IPS DF 6.9 (cell line): Measurements from ENCODE around the gene CYTH1.
"Not testable (repeated sequence)": the region's sequence is repeated elsewhere in the genome, so short reads cannot be mapped to it uniquely, and the experiment has no call there.

Source experiments
- DNase-seq: peaks from one replicate; pipeline ENCODE4 v3.0.0-alpha.2; 2013; ENCODE audit warnings: low read depth, low spot score
- H3K27ac ChIP-seq: one replicate; pipeline ENCODE4 v1.5.1; 2013; ENCODE audit warnings: low read length, control low read depth
- H3K27me3 ChIP-seq: 2 replicates; pipeline ENCODE4 v1.6.1; 2013; ENCODE audit warnings: mild to moderate bottlenecking, low read length; ENCODE audit not compliant: control insufficient read depth, insufficient read depth
- H3K36me3 ChIP-seq: 2 replicates; pipeline ENCODE4 v1.6.1; 2013; ENCODE audit warnings: low read length; ENCODE audit not compliant: control insufficient read depth, insufficient read depth
- H3K4me1 ChIP-seq: 2 replicates; pipeline ENCODE4 v1.6.1; 2013; ENCODE audit warnings: low read length; ENCODE audit not compliant: control insufficient read depth, insufficient read depth
- H3K4me3 ChIP-seq: 2 replicates; pipeline ENCODE4 v1.5.1; 2013; ENCODE audit warnings: mild to moderate bottlenecking, low read length
- H3K9me3 ChIP-seq: 2 replicates; pipeline ENCODE4 v1.6.1; 2013; ENCODE audit warnings: low read length, inconsistent platforms; ENCODE audit not compliant: control insufficient read depth, insufficient read depth
- WGBS: extraction: QIAGEN DNeasy Blood & Tissue Kit; methylation state at CpG from one replicate; pipeline ENCODE4 v1.1.7; 2013; ENCODE audit warnings: mixed read lengths, missing lambda C conversion rate; ENCODE audit not compliant: insufficient read length, insufficient coverage; 5-methylcytosine and 5-hydroxymethylcytosine counted together

CYTH1 gene

GRCh38 chr17:78788451-78788850 is 6.4 kb upstream of the CYTH1 start:
- WGBS, result no CpG with 5 or more reads among the region's 7 CpGs
- Histone ChIP-seq H3K27me3 (no peaks in the 10 kb centered on the region), H3K4me3 (no peak overlapping the region), H3K36me3 (no peaks in the 10 kb centered on the region), H3K27ac (no peak overlapping the region), H3K9me3 (no peaks in the 10 kb centered on the region), H3K4me1 (no peaks in the 10 kb centered on the region)
- DNase-seq, result no peak

DNA sequence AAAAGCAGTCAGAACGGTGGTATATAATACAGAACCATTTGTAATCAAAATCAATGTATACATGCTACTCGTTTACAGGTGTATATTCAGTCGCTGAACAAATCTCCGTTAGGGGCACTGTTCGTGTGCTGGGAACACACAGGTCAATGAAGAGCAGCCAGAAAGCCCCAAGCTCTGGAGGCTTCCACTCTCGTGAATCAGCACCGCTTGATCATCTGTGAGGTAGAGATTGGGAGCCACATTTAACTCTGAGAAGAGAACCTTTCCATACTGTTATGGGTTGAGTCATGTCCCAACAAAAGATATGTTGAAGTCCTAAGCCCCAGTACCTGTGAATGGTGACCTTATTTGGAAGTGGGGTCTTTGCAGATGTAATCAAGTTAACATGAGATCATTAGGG is 5.4 kb upstream of the CYTH1 start:
- Histone ChIP-seq H3K27ac (no peak overlapping the region), H3K4me1 (no peaks in the 10 kb centered on the region), H3K27me3 (no peaks in the 10 kb centered on the region), H3K9me3 (no peaks in the 10 kb centered on the region), H3K4me3 (no peak overlapping the region), H3K36me3 (no peaks in the 10 kb centered on the region)
- DNase-seq, result no peak
- WGBS, result no CpG with 5 or more reads among the region's 7 CpGs

- H3K4me1 ChIP-seq, result no peaks in the 10 kb centered on the region
- H3K36me3 ChIP-seq, result peaks cover 4% of the 10 kb centered on the region; the same call in 1 of the 2 replicates
- no peaks in the 10 kb centered on the region for H3K27me3 ChIP-seq
- no peak for DNase-seq
- no peak overlapping the region for H3K27ac ChIP-seq
- no CpG with 5 or more reads among the region's 1 CpG for WGBS
- H3K4me3 ChIP-seq, result no peak overlapping the region
- H3K9me3 ChIP-seq, result no peaks in the 10 kb centered on the region
Measured at GRCh38 chr17:78785663-78786057, 3.6 kb upstream of the CYTH1 start.

DNA sequence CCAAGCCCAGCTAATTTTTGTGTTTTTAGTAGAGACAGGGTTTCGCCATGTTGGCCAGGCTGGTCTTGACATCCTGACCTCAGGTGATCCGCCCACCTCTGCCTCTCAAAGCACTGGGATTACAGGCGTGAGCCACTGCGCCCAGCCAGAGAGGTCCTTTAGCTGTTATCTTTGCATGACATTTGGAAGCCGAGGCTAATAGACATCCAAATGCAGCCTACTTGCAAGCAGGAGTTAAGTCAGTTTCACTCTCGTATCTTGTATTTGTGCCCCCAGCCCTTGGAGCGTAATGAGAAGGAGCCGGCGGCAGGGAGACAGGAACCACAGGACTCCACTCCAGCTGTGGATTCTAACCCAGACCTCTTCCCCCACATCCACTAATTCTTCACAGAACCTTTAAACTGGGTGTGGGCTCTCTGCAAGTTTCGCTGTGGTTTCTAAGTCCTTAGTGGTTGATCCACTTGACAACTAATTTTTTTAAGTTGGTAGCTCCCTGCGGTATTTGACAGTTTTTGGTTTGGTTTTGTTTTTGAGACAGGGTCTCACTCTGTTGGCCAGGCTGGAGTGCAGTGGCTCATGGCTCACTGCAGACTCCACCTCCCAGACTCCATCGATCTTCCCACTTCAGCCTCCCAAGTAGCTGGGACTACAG is 3.1 kb upstream of the CYTH1 start:
- Histone ChIP-seq H3K27me3 (no peaks in the 10 kb centered on the region), H3K4me1 (no peaks in the 10 kb centered on the region), H3K27ac (no peak overlapping the region), H3K9me3 (no peaks in the 10 kb centered on the region), H3K36me3 (peaks cover 4% of the 10 kb centered on the region; the same call in 1 of the 2 replicates), H3K4me3 (no peak overlapping the region)
- WGBS, result no CpG with 5 or more reads among the region's 12 CpGs
- DNase-seq, result no peak

- Histone ChIP-seq H3K4me1 (no peaks in the 10 kb centered on the region), H3K36me3 (peaks cover 4% of the 10 kb centered on the region; the same call in 1 of the 2 replicates), H3K27ac (no peak overlapping the region), H3K27me3 (no peaks in the 10 kb centered on the region), H3K4me3 (no peak overlapping the region), H3K9me3 (no peaks in the 10 kb centered on the region)
- no CpG with 5 or more reads among the region's 6 CpGs for WGBS
- no peak for DNase-seq
Measured at GRCh38 chr17:78784352-78784751, 2.3 kb upstream of the CYTH1 start.

GRCh38 chr17:78783711-78784324 is 1.7 kb upstream of the CYTH1 start:
- Histone ChIP-seq H3K27me3 (no peaks in the 10 kb centered on the region), H3K9me3 (no peaks in the 10 kb centered on the region), H3K36me3 (peaks cover 4% of the 10 kb centered on the region; the same call in 1 of the 2 replicates), H3K27ac (no peak overlapping the region), H3K4me3 (no peak overlapping the region), H3K4me1 (no peaks in the 10 kb centered on the region)
- DNase-seq, result no peak
- WGBS, result no CpG with 5 or more reads among the region's 7 CpGs

DNA sequence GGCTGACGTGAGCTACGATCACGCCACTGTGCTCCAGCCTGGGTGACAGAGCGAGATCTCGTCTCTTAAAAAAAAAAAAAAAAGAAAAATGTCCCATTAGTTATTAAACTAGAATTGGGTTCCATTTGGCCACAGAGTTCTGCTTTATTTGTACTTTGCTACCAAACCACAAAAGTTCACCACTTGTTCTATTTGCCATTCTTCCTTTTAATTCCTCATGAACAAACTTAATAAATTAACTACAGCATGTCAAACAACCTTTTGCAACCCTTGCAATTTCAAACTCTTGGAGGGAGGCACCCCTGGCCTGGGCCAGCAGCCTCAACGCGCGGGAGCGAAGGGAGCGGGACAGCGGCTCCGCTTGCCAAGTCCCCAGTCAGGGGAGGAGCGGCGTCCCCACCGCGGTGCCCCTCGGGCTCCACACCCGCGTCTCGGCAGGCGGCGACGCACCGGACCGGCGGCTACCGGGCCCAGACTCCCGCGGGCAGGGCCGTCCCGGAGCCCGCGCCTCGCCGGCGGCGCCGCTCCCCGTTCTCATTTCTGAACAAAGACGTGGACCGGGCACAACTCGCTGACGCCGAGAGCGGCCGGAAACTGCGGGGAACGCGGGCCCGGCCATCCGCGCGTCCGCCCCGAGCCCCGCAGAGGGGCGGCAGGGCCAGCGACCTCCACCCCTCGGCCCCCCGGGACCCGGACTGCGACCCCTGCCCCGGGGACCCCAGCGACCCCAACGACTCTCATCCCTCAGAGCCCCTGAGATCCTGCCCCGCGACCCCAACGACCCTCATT is 775 bp downstream of the CYTH1 start:
- Histone ChIP-seq H3K27me3 (no peaks in the 10 kb centered on the region), H3K27ac (no peak overlapping the region), H3K9me3 (no peaks in the 10 kb centered on the region), H3K36me3 (peaks cover 4% of the 10 kb centered on the region; the same call in 1 of the 2 replicates), H3K4me3 (peak overlapping the region; percentile 99), H3K4me1 (no peaks in the 10 kb centered on the region)
- no CpG with 5 or more reads among the region's 68 CpGs for WGBS
- DNase-seq, result no peak

- Histone ChIP-seq H3K27me3 (no peaks in the 10 kb centered on the region), H3K36me3 (peaks cover 4% of the 10 kb centered on the region; the same call in 1 of the 2 replicates), H3K9me3 (no peaks in the 10 kb centered on the region), H3K27ac (no peak overlapping the region), H3K4me3 (no peak overlapping the region), H3K4me1 (no peaks in the 10 kb centered on the region)
- no peak for DNase-seq
- no CpG with 5 or more reads among the region's 6 CpGs for WGBS
Measured at GRCh38 chr17:78780335-78780734, 1.7 kb downstream of the CYTH1 start.

- DNase-seq, result no peak
- H3K4me3 ChIP-seq, result no peak overlapping the region
- WGBS, result no CpG with 5 or more reads among the region's 3 CpGs
Measured at GRCh38 chr17:78779850-78780249, 2.2 kb downstream of the CYTH1 start.

DNA sequence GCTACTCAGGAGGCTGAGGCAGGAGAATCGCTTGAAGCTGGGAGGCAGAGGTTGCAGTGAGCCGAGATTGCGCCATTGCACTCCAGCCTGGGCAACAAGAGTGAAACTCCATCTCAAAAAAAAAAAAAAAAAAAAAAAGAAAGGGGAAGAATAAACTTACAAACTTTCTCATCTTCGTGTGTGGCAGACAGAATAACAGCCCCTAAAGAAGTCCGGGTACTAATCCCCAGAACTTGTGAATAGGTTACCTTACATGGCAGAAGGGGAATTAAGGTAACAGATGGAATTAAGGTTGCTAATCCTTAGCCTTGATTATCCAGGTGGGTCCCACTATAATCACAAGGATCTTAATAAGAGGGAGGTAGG is 2.8 kb downstream of the CYTH1 start:
- DNase-seq, H3K27me3 ChIP-seq, H3K36me3 ChIP-seq, H3K4me3 ChIP-seq, H3K9me3 ChIP-seq, H3K27ac ChIP-seq, H3K4me1 ChIP-seq: not testable (repeated sequence)
- no CpG with 5 or more reads among the region's 5 CpGs for WGBS

More at GRCh38 chr17:78779850-78780249, 2.2 kb downstream of the CYTH1 start:
- Histone ChIP-seq H3K27ac (no peak overlapping the region), H3K9me3 (no peaks in the 10 kb centered on the region), H3K27me3 (no peaks in the 10 kb centered on the region), H3K4me1 (peaks cover 1% of the 10 kb centered on the region; the same call in 1 of the 2 replicates), H3K36me3 (peaks cover 4% of the 10 kb centered on the region; the same call in 1 of the 2 replicates)
